HG03103 (cell line): Measurements from ENCODE around the gene STON2.
"Not testable (repeated sequence)": the region's sequence is repeated elsewhere in the genome, so short reads cannot be mapped to it uniquely, and the experiment has no call there.

Experiments used
- ATAC-seq: cut with Tn5 transposase; IDR thresholded peaks from one replicate; pipeline ENCODE4 v1.9.1; 2021; ENCODE audit warnings: low read depth; ENCODE audit not compliant: unreplicated experiment

Gene STON2

GRCh38 chr14:81272317-81272716 is 127.8 kb downstream of the STON2 start:
- ATAC-seq, result no peak

- ATAC-seq, result no peak
These were observed 130.1 kb downstream of the STON2 start for GRCh38 chr14:81269979-81270375.

DNA sequence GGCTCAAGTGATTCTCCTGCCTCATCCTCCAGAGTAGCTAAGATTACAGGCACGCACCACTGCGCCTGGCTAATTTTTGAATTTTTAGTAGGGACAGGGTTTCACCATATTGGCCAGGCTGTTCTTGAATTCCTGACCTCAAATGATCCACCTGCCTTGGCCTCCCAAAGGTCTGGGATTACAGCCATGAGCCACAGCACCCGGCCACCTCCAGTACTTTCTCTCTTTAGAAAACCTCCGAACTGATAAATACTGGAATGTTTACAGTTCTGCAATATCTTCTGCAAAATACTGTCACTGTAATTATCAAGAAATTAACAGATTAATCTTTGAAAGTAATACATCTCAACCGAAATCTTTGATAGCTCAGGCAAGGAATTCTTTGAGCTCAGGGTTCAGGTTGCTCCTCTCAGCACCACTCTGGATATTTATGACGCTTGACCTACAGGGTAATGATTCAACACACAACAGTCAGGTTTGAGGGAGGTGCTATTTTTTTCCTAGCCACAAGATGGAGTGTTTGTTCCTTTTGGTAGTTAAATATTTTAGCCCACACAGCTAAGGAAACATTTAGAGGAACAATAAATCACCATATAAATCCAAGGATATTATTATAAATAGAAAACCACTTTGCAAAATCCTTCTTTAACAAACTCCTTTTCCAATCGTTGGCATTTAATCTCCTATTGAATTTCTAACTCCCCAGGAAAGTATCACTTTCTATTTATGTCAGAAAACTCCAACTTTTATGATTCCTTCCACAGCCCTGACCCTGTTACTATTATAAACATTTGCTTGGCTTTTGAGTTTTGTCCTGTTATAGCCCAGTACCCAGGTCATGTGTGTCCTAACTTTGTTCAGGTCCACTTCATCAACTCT is 130.8 kb downstream of the STON2 start:
- ATAC-seq, result peak; percentile 67

DNA sequence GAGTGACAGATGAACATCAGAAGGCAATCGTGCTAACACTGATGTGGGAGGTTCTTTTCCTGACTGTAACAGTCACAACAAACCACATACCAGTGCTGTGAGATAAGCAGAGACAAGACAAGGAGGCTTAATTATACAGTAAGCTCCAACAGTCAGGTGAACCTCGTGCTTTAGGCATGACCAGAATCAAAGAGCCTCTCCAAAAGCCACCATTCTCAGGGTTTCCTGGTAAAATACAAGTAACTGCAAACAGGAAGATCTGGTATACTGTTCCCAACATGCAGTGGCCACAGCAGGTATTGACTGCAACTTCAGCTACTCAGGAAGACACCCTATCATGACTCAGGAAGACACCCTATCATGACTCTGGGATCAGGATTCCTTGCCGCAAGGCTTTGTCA is 132.1 kb downstream of the STON2 start:
- peak; percentile 66 for ATAC-seq

- ATAC-seq, result no peak
These were observed 134.4 kb downstream of the STON2 start for GRCh38 chr14:81265636-81266169.

- ATAC-seq, result no peak
These were observed 135.5 kb downstream of the STON2 start for GRCh38 chr14:81264671-81265070.

- no peak for ATAC-seq
These were observed 136.2 kb downstream of the STON2 start for GRCh38 chr14:81263777-81264410.

GRCh38 chr14:81261176-81261575 is 138.9 kb downstream of the STON2 start:
- ATAC-seq, result no peak

DNA sequence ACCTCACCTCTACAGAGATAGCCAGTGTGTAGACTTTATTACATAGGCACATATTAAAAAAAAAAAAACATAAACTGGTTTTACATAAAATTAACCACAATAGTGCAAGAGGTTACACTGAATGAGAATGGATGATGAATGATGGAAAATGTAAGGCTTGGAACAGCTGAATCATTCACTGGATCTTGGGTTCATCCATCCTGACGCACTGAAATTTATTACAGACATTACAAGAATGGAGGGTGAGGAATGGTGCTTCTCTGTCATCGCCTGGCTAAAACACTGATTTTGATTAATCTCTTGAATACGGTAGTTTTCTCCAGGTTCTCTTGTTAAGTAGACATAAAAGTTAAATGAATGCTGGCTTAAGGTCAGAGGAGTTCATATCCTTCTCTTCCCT is 139.4 kb downstream of the STON2 start:
- no peak for ATAC-seq

- peak; percentile 70 for ATAC-seq
These were observed 143.7 kb downstream of the STON2 start for GRCh38 chr14:81256289-81256960.

DNA sequence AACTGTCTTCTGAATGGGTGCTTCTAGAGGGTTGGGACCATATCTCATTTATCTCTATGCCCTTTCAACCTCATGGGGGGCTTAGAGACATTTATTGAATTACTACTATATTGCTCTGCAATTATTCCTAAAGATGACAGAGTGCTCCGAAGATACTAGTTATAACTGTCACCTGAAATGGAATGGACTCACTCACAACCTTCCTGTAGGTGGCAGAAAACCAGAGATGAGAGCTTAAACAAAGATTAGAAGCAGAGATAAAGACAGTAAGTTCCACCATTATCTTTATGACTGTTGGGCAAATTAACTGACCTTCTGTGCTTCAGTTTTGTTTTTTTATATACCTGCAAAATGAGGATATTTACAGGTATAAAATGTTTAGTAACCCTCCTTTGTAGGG is 147.8 kb downstream of the STON2 start:
- no peak for ATAC-seq

DNA sequence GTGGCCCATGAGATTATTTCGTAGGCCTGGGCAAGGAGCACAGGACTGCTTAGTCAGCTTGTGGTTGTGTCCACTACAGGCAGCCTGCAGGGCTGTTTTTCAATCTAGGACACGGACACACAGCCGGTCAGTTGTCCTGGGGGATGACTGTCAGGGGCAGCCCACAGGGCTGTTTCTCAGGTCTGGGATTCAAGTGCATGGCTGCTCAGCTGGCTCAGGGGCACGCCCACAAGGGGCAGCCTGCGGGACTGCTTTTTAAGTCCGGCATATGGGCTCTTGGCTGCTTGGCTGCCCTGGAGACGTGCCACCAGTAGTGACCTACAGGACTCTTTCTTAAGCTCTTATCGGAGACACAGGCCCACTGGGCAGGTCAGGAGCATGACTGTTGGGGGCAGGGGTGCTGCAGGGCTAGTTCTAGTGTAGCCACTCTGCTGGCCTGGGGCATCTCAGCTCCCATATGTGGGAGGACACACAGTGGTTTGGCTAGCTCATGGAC is 152.8 kb downstream of the STON2 start:
- ATAC-seq, result no peak

DNA sequence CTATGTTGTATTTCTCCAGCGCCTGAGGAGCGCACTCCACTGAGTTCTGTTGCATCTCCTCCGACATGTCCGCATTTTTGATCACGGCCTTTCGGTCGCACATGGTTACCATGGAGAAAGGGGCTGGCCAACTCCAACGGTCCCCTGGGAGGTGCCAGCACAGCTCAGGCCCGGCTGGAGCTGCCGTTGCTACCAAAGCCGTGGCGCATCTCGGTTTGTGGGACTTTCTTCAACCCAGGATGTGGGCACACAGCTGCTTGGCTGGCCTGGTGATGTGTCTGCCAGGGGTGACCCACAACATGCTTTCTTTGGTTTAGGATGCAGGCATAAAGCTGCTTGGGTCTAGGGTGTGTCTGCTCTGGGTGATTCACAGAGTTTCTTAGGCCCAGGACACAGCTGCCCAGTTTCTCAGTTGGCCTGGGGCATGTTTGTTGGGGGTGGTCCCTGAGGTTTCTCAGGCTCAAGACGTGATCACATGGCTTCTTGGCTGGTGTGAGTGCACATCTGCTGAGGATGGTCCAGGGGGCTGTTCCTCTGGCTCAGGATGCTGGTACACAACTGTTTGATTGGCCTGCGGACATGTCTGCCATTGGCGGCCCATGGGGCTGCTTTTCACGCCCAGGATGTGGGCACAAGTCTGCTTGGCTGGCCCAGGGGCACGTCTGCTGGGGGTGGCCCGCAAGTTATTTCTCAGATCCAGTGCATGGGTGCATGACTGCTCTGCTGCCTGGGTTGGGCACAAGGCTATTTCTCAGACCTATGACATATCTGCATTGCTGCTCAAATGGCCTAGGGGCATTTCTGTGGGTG is 153.5 kb downstream of the STON2 start:
- ATAC-seq, result no peak

GRCh38 chr14:81245771-81246170 is 154.4 kb downstream of the STON2 start:
- ATAC-seq, result no peak

DNA sequence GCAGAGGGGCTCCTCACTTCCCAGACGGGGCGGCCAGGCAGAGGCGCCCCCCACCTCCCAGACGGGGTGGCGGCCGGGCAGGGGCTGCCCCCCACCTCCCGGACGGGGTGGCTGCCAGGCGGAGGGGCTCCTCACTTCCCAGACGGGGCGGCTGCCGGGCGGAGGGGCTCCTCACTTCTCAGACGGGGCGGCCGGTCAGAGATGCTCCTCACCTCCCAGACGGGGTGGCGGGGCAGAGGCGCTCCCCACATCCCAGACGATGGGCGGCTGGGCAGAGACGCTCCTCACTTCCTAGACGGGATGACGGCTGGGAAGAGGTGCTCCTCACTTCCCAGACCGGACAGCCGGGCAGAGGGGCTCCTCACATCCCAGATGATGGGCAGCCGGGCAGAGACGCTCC is 155.7 kb downstream of the STON2 start:
- not testable (repeated sequence) for ATAC-seq

- ATAC-seq, result no peak
These were observed 156.6 kb downstream of the STON2 start for GRCh38 chr14:81243499-81243898.

DNA sequence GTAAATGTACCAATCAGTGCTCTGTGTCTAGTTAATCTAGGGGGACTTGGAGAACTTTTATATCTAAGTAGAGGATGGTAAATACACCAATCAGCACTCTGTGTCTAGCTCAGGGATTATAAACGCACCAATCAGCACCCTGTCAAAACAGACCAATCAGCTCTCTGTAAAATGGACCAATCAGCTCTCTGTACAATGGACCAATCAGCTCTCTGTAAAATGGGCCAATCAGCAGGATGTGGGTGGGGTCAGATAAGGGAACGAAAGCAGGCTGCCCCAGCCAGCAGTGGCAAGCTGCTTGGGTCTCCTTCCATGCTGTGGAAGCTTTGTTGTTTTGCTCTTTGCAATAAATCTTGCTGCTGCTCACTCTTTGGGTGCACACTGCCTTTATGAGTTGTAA is 163.3 kb downstream of the STON2 start:
- ATAC-seq, result not testable (repeated sequence)

DNA sequence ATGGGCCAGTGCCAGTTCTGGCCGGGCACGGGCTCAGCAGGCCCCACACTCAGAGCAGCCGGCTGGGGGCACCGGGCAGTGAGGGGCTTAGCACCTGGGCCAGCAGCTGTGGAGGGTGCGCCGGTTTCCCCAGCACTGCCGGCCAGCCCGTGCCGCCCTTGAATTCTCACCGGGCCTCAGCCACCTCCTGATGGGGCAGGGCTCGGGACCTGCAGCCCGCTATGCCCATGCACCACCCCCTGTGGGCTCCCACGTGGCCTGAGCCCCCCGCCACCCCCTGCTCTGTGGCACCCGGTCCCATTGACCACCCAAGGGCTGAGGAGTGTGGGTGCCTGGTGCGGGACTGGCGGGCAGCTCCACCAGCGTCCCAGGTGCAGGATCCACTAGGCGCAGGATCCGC is 164.0 kb downstream of the STON2 start:
- ATAC-seq, result no peak

GRCh38 chr14:81235096-81235495 is 165.0 kb downstream of the STON2 start:
- peak; percentile 88 for ATAC-seq

GRCh38 chr14:81234278-81234677 is 165.8 kb downstream of the STON2 start:
- no peak for ATAC-seq
